Aorta (tissue), 5 donors: ENCODE data around the gene TMEM39B. TPM values are rescaled to one million over a fixed set of nuclear protein-coding genes. Genes with fewer than 3 reads are reported as not detected.
"Not testable (repeated sequence)": the region's sequence is repeated elsewhere in the genome, so short reads cannot be mapped to it uniquely, and the experiment has no call there.

Experiments
- ATAC-seq: fragments of 200-7000 bp; cut with Tn5 transposase; one replicate; pipeline ENCODE4 v1.9.1; 2022; ENCODE audit warnings: moderate library complexity; ENCODE audit not compliant: low FRiP score
- DNase-seq, 2 donors: peaks; one replicate each; pipeline ENCODE4 v3.0.0-alpha.2; 2020
- H3K27ac ChIP-seq, 2 donors: one replicate each; pipeline ENCODE4 v1.5.1; 2013; ENCODE audit warnings: low read length in 2 of 2, mild to moderate bottlenecking in 2 of 2, moderate library complexity in 2 of 2, control low read depth in 1 of 2, inconsistent platforms in 1 of 2, low read depth in 1 of 2
- H3K27me3 ChIP-seq, 2 donors: one replicate each; pipeline ENCODE4 v1.6.1; 2013; ENCODE audit warnings: control low read depth in 1 of 2, low read length in 1 of 2, mild to moderate bottlenecking in 1 of 2, moderate library complexity in 1 of 2; ENCODE audit not compliant: insufficient read depth in 2 of 2, control insufficient read depth in 1 of 2
- H3K36me3 ChIP-seq, 2 donors: one replicate each; pipeline ENCODE4 v1.6.1; 2013; ENCODE audit warnings: control low read depth in 1 of 2, low read length in 1 of 2, mild to moderate bottlenecking in 1 of 2; ENCODE audit not compliant: insufficient read depth in 2 of 2, control insufficient read depth in 1 of 2
- H3K4me1 ChIP-seq, 2 donors: one replicate each; pipeline ENCODE4 v1.6.1; 2013; ENCODE audit warnings: low read length in 2 of 2, control low read depth in 1 of 2, mild to moderate bottlenecking in 1 of 2, moderate library complexity in 1 of 2; ENCODE audit not compliant: insufficient read depth in 2 of 2, control insufficient read depth in 1 of 2
- H3K4me3 ChIP-seq, 2 donors: one replicate each; pipeline ENCODE4 v1.5.1; 2013; ENCODE audit warnings: low read length in 2 of 2, control low read depth in 1 of 2, mild to moderate bottlenecking in 1 of 2
- H3K9me3 ChIP-seq: one replicate; pipeline ENCODE4 v1.6.1; 2013; ENCODE audit warnings: mild to moderate bottlenecking, low read length; ENCODE audit not compliant: control insufficient read depth
- WGBS, 2 donors: extraction: QIAGEN DNeasy Blood & Tissue Kit; methylation state at CpG; one replicate each; pipeline ENCODE4 v1.1.7; 2013; 5-methylcytosine and 5-hydroxymethylcytosine counted together
- intact Hi-C, 2 donors: fragments of 100-400 bp; cut with DNase I; formaldehyde crosslinking; loops; one replicate each; pipeline versions ENCODE4 v1.14.2 to v1.15.0; 2022
- microRNA-seq, 2 donors: library from miRNA; unstranded; fragments of <30 nt; microRNA quantifications; one replicate each; pipeline ENCODE4 v1.2.0, GENCODE V29; 2020
- polyA plus RNA-seq, 2 donors: library from polyadenylated mRNA; stranded (reverse); fragments of 200-250 nt; gene quantifications; one replicate each; pipeline ENCODE4 v1.2.3, GENCODE V29; 2013
- total RNA-seq, 2 donors: library from RNA; stranded (reverse); fragmentation: NEBNext Ultra II Directional; extraction: Animal tissue kit (Norgen Biotek cat#: 25700); gene quantifications; one replicate each; pipeline ENCODE4 v1.2.1, GENCODE V29; 2021
- donor health status: healthy with polysubstance abuse.
- donor health status: Bipolar disorder and iron deficiency.
- donor health status: DM: no; HTN: no; CAD: no.
- donor health status: DM: no; HTN: no; CAD: no.
- donor health status: DM: yes; HTN: yes; CAD: no.

Gene TMEM39B
- total and polyA plus RNA-seq, 4 donors: 3.5 to 21.1 (median 15.4) TPM

- 69 to 79% methylated on average over 4 of the region's 4 CpGs for whole genome bisulfite sequencing, 2 donors
- H3K27ac ChIP-seq, DNase-seq, H3K4me1 ChIP-seq, H3K36me3 ChIP-seq, intact Hi-C loops, H3K27me3 ChIP-seq, ATAC-seq, H3K9me3 ChIP-seq, H3K4me3 ChIP-seq: not testable (repeated sequence)
These were observed 70.6 kb downstream of the TMEM39B start for GRCh38 chr1:32143302-32143695.

GRCh38 chr1:32144033-32144432 is 71.3 kb downstream of the TMEM39B start:
- H3K4me1 ChIP-seq: peaks cover 0 to 3% of the 10 kb centered on the region in 2 donors
- no peaks in the 10 kb centered on the region for H3K36me3 ChIP-seq
- DNase-seq (no peak), ATAC-seq (no peak)
- no peaks in the 10 kb centered on the region for H3K9me3 ChIP-seq
- no peak overlapping the region for H3K4me3 ChIP-seq
- intact Hi-C loops: no loop called here
- WGBS, 2 donors: 94 to 96% methylated on average over 3 of the region's 3 CpGs
- no peak overlapping the region for H3K27ac ChIP-seq
- no peaks in the 10 kb centered on the region for H3K27me3 ChIP-seq

GRCh38 chr1:32147799-32148198 is 75.1 kb downstream of the TMEM39B start:
- 98 to 99% methylated on average over 5 of the region's 5 CpGs for WGBS, 2 donors
- H3K4me1 ChIP-seq, intact Hi-C loops, DNase-seq, H3K4me3 ChIP-seq, H3K36me3 ChIP-seq, H3K9me3 ChIP-seq, H3K27ac ChIP-seq, H3K27me3 ChIP-seq, ATAC-seq: not testable (repeated sequence)

GRCh38 chr1:32150847-32151246 is 78.1 kb downstream of the TMEM39B start:
- no peaks in the 10 kb centered on the region for H3K27me3 ChIP-seq
- intact Hi-C loops: no loop called here

GRCh38 chr1:32151319-32151787 is 78.6 kb downstream of the TMEM39B start:
- Histone ChIP-seq H3K4me3 (no peak overlapping the region), H3K27me3 (no peaks in the 10 kb centered on the region), H3K4me1 (no peaks in the 10 kb centered on the region), H3K36me3 (no peaks in the 10 kb centered on the region), H3K9me3 (no peaks in the 10 kb centered on the region), H3K27ac (no peak overlapping the region)
- DNase-seq: no peak
- intact Hi-C loops: no loop called here
- no peak for ATAC-seq
- 46 to 48% methylated on average over 5 of the region's 5 CpGs for WGBS, 2 donors

More at GRCh38 chr1:32150847-32151246, 78.1 kb downstream of the TMEM39B start:
- H3K36me3 ChIP-seq: no peaks in the 10 kb centered on the region
- ATAC-seq (no peak), DNase-seq (no peak)
- WGBS, 2 donors: 90 to 92% methylated on average over 9 of the region's 9 CpGs
- H3K9me3 ChIP-seq: no peaks in the 10 kb centered on the region
- no peak overlapping the region for H3K4me3 ChIP-seq
- H3K4me1 ChIP-seq: no peaks in the 10 kb centered on the region
- H3K27ac ChIP-seq: no peak overlapping the region

Small RNA genes lying within 50 kb of the gene (microRNA-seq; reads per million reads assigned to microRNA genes)
- 0 reads per million in 2 donors for gene MIR5585

Other genes with a start within 250 kb of the TMEM39B start
- 100 to 1,000 TPM; 230 to 244 TPM for gene PTP4A2, start 134.6 kb upstream of the TMEM39B start, total RNA-seq
- 100 to 1,000 TPM in 1 of 2 donors, 10 to 100 TPM in 1; 72.0 to 147 TPM for gene PTP4A2, start 134.6 kb upstream of the TMEM39B start, polyA plus RNA-seq
- 10 to 100 TPM; 84.9 to 91.2 TPM for gene KHDRBS1, start 59.1 kb upstream of the TMEM39B start, total RNA-seq
- gene KHDRBS1, start 59.1 kb upstream of the TMEM39B start, polyA plus RNA-seq: 10 to 100 TPM; 57.0 to 61.8 TPM
- gene KPNA6, start 35.1 kb downstream of the TMEM39B start, total RNA-seq: 10 to 100 TPM; 58.4 to 66.2 TPM
- gene KPNA6, start 35.1 kb downstream of the TMEM39B start, polyA plus RNA-seq: 10 to 100 TPM in 1 of 2 donors, 1 to 10 TPM in 1; 8.8 to 11.0 TPM
- 10 to 100 TPM; 46.7 to 55.5 TPM for gene TXLNA, start 106.7 kb downstream of the TMEM39B start, total RNA-seq
- 10 to 100 TPM; 14.3 to 23.9 TPM for gene TXLNA, start 106.7 kb downstream of the TMEM39B start, polyA plus RNA-seq
- 1 to 10 TPM; 4.8 to 7.1 TPM for gene CCDC28B, start 127.7 kb downstream of the TMEM39B start, total RNA-seq
- gene CCDC28B, start 127.7 kb downstream of the TMEM39B start, polyA plus RNA-seq: 10 to 100 TPM in 1 of 2 donors, 1 to 10 TPM in 1; 2.8 to 10.5 TPM
- gene IQCC, start 132.7 kb downstream of the TMEM39B start, total RNA-seq: 1 to 10 TPM in 1 of 2 donors, under 1 TPM in 1; 0.62 to 1.4 TPM
- 1 to 10 TPM in 1 of 2 donors, under 1 TPM in 1; 0.50 to 2.4 TPM for gene IQCC, start 132.7 kb downstream of the TMEM39B start, polyA plus RNA-seq
- not detected for gene DCDC2B, start 136.2 kb downstream of the TMEM39B start, total RNA-seq
- not detected for gene DCDC2B, start 136.2 kb downstream of the TMEM39B start, polyA plus RNA-seq
- 10 to 100 TPM; 18.0 to 24.3 TPM for gene TMEM234, start 149.4 kb downstream of the TMEM39B start, total RNA-seq
- 10 to 100 TPM; 10.4 to 21.0 TPM for gene TMEM234, start 149.4 kb downstream of the TMEM39B start, polyA plus RNA-seq
- gene EIF3I, start 149.5 kb downstream of the TMEM39B start, total RNA-seq: 100 to 1,000 TPM; 102 to 108 TPM
- gene EIF3I, start 149.5 kb downstream of the TMEM39B start, polyA plus RNA-seq: 100 to 1,000 TPM; 127 to 141 TPM
- 10 to 100 TPM in 1 of 2 donors, 1 to 10 TPM in 1; 9.6 to 11.8 TPM for gene FAM167B, start 174.3 kb downstream of the TMEM39B start, total RNA-seq
- gene FAM167B, start 174.3 kb downstream of the TMEM39B start, polyA plus RNA-seq: 1 to 10 TPM; 3.6 to 3.8 TPM
- 1 to 10 TPM; 2.4 to 4.6 TPM for gene LCK, start 178.3 kb downstream of the TMEM39B start, total RNA-seq
- gene LCK, start 178.3 kb downstream of the TMEM39B start, polyA plus RNA-seq: 1 to 10 TPM in 1 of 2 donors, under 1 TPM in 1; 0.18 to 1.6 TPM
- gene HDAC1, start 219.1 kb downstream of the TMEM39B start, total RNA-seq: 10 to 100 TPM; 47.9 to 55.5 TPM
- 10 to 100 TPM; 37.2 to 65.5 TPM for gene HDAC1, start 219.1 kb downstream of the TMEM39B start, polyA plus RNA-seq